Dermis microvascular lymphatic vessel endothelial cell (primary cell): ENCODE measurements around the gene ARAP3. TPM values are rescaled to one million over a fixed set of nuclear protein-coding genes. Genes with fewer than 3 reads are reported as not detected.

Experiments used
- DNase-seq, 2 donors: peaks; one replicate each; pipeline versions ENCODE4 v3.0.0 to v3.0.0-alpha.2; 2010; ENCODE audit warnings: low read depth in 2 of 2
- total RNA-seq: library from RNA; depleted of rRNA; stranded (reverse); fragments of >200 nt; gene quantifications from 2 replicates; pipeline ENCODE4 v1.2.1, GENCODE V29; 2014

Gene ARAP3
- total RNA-seq, 1 donor from 2014 or later = 25.5 TPM

GRCh38 chr5:141672841-141673813 is 8.9 kb downstream of the ARAP3 start:
- DNase-seq = no peak

DNA sequence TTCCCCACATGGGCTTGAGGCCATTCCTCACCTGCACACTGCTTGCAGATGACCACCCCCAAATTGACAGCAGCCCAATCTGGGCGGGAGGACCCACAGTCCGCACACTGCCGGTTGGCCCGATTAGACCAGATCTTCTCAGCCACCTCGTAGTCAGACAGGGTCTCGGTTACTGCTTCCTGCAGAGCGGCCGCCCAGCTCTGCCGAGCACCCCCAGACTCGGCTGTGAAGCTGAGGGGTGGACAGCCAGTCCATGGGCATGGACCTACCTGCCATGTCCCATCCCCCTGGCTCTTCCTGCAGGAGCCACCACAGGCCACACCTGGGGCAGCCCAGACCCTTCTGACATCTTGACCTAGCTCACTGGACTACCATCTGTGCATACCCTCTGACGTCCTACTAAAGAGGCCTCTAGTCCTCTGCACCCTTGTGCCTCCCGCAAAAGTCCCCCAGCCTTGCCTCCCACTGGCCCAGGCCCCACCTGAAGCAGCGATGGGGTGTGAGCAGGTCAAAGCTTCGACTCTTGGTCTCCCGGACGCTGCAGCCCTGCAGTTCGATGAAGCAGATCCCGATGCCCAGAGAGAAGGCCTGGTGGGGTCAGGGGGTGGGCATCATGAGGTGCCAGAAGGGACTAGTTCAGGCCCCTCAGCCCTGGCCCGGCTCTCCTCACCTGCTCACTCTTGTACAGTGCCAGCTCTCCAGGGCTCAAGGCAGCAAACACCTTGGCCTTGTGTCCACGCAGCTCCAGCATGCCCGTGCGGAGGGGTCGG is 9.8 kb downstream of the ARAP3 start:
- DNase-seq = no peak

- no peak for DNase-seq
Observed at GRCh38 chr5:141669520-141669919, 12.5 kb downstream of the ARAP3 start.

DNA sequence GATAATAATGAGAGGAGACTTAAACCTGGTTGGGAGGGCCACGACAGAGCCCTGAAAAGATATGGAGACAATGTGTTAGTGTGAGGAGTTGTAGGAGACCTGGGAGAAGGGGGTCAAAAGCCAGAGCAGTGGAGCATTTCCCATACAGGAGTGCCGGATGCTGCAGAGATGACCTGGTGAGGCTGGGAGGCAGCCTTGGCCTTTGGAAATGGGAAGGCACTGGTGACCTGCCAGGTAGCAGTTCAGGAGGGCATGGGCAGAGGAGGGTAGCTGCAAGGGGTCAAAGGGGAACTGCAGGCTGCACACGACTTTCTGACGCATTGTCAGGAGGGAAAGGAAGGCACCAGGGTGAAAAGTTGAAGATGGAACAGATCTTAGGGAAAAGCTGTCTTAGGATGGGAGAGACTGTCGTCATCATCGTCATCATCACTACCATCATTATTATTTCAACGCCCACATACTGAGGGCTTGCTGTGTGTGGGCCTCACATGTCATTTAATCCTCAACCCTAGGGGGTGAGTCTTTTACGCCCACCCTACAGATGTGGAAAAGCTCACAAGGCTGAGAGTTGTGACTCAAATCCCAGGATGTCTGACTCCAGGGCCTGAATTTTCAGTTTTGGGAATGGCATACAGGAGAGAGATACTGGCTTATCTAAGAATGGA is 13.3 kb downstream of the ARAP3 start:
- DNase-seq = no peak

- no peak for DNase-seq
Observed at GRCh38 chr5:141665995-141666940, 15.8 kb downstream of the ARAP3 start.

DNA sequence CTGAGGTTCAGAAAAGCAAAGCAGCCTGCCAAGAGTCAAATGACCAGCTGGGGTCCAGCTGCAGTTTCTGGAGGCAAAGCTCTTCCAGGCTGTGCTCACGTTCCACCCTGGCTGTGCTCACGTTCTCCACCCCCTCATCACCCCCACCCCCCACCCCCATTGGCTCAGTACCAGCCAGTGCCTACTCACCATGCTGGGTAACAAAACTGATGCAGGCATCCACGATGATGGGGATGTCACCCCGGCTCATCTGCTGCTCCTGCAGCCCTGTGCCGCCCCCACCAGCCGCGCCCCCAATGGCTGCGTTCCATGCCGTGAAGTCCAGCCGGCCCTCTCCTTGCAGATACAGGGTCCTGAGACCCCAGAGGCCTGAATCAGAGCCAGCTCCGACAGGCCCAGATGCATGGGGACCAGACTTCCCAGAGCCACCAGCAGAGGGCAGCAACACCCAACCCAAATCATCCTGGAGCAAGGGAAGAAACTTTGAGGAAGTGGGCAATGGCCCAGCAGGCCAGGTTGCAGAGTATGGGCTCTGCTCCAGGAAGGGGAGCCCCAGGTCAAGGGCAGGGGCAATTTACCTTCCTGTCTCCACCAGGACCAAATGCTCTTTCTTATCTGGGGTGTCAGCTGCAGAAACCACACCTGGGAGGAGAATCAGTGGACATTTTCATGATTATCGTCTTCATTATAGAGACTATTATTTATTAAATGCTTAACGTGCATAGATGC is 17.1 kb downstream of the ARAP3 start:
- peak; percentile 45 to 71 for DNase-seq

DNA sequence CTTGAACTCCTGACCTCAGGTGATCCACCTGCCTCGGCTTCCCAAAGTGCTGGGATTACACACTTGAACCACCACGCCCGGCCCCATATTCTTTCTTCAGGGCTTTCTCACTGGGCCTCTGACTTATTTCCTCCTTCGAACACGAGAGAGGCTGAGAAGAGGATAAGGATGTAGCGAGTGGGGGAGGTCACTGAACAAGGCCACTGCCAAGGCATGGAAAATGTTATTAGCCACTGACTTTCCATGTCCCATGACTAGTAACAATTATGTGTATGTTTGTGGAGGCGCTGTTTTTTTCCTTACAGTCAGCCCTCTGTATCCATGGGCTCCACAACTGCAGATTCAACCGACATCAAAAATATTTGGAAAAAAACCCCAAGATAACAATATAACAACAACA is 18.5 kb downstream of the ARAP3 start:
- DNase-seq = peak in 1 of 2 donors; percentile 55

DNA sequence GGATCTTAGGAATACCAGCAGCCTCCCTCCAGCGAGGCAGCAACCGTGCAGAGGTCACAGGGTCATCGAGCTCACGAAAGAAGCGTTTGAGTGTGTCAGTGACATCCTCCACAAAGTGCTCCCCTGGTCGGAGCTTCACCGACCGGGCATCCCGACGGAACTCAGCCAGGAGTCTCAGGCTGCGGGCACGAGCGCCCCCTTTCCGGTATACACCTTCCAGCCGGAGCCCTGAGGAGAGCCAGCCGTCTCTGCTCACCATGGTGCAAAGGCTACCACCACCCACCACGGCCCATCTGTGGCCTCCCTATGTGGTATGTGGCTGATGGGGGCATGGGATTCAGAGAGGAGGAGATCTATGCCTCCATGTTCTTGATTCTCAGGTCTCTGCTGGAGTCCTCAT is 20.0 kb downstream of the ARAP3 start:
- DNase-seq = no peak

DNA sequence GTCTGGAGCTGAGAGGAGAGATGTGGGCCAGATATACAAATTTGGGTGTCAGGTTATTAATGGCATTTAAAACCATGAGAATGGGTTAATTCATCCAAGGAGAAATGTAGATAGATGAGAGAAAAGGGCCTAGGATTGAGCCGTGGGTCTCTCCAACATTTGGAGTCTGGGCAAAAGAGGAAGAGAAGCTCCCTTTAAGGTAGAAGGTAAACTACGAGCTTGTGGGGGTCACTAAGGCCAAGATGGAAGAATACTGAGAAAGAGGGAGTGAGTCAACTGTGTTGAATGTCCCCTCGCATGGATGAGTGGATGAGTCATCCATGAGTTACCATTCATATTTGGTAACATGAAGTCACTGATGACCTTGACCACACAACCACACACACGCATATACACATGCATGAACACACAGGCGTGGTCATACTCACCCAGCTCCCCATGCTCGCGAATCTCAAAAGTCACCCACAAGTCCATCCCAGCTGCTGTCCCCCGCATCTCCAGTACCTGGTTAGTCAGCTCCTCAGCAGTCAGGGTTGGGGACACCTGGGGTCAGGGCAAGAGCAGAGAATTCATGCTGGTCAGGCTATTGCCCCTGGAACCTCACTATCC is 24.0 kb downstream of the ARAP3 start:
- DNase-seq = peak in 1 of 2 donors; percentile 77

- DNase-seq = no peak
Observed at GRCh38 chr5:141657404-141657803, 24.6 kb downstream of the ARAP3 start.

DNA sequence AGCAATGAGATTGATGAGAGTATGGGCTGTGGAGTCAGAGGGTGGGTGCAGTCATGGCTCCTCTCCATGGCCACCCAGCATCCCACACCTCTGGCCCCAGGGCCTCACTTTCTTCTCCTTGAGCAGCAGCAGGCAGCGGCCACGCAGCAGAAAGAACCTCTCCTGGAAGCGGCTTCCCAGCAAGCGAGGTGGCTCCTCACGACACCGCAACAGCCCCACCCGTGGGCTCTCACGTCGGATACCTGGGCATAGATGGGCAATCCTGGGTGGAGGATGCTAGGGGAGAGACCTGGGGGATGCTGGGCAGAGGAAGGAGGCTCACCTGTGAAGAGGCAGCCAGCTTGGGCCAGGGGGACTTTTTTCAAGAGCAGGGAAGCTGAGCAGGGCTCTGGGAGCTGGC is 25.6 kb downstream of the ARAP3 start:
- DNase-seq = no peak

DNA sequence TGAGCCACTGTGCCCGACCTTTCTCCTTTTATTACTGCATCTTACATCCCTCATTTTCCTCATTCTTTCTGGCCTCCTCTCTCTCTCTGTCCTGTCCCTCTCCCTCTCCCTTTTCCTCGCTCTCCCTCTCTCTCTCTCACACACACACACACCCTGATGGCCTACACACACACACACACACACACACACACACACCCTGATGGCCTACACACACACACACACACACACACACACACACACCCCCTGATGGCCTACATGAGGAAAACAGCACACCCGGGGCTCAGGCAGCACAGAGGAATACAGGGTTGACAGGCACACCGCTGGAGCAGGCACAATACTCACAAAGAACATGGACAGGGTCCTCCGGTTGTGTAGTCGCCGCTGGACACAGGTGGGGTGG is 27.0 kb downstream of the ARAP3 start:
- DNase-seq = no peak

DNA sequence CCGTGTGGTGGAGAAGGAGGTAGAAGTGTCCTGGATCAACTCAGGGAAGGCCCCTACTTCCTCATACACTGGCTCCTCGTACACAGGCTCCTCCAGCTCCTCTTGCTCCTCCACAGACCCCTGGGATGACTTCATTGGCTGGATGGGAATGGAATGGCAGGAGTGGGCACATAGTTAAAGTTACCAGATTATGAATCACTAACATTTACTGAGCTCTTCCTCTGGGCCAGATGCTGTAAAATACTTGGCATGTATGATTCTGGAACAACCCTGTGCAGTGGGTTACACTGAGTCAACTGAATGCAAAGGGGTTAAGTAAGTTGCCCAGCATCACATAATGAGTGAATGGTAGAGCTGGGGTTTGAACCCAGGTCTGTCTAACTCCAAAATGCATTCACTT is 27.7 kb downstream of the ARAP3 start:
- DNase-seq = no peak

DNA sequence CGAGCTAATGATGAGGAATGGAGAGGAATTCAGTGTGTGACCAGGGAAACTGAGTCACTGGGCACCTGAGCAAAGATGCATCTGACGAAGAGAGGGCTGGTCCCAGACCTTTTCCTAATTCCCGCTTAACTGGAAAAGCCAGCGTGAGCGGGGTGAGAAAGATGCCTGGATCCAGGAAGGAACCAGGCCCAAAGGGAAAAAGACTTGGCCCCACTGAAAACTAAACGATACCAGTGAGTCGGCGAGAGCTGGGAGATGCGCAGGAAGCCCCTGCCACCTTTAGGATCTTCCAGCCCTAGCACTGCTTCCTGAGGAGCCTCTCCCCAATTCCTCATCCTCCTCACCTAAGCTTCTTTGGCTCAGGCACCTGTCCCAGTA is 30.3 kb downstream of the ARAP3 start:
- DNase-seq = no peak

DNA sequence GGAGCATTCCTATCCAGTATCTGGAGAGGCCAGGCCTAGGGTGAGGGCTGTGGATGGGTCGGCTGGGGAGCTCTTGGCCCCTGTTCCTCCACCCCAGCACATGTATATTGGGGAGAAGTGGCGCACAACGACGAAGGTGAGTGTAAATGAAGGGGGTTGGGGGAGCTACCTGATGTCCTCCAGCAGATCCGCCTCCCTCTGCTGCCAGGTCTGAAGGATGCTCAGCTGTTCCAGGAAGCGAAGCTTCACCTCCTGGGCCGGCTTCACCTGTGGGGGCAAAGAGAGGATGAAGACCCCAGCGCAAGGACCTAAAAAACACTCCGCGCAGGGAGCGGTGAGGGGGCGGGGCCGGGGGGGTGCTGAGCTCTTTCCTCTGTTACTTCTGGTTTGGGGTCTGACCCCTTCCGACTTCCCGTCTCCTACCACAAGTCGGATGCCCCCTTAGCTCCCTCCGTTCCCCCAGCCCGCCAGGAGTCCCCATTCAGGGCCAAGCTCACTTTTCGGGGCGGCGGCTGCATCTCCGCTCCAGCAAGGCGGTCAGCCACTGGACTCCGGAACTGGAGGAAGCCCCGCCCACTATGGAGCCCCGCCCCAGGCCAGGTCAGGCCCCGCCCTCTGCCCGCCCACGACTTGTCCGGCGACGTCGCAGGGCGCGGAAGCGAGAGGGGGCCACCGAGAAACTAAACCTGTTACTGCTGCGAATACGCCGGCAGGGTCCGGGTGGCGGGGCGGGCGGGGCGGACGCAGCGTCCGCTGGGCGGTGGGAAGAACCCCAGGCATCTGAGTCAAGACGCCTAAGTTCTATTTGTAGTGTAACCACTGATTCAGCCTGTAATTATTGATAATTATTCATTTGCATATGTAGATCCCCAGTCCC is 30.9 kb downstream of the ARAP3 start, which contains the start of gene FCHSD1:
Gene FCHSD1, minus strand, starts transcription at position 568 of the 877 bp plus-strand sequence. Its CDS starts 50 bp downstream, at position 518.
- DNase-seq = peak; percentile 44 to 84

DNA sequence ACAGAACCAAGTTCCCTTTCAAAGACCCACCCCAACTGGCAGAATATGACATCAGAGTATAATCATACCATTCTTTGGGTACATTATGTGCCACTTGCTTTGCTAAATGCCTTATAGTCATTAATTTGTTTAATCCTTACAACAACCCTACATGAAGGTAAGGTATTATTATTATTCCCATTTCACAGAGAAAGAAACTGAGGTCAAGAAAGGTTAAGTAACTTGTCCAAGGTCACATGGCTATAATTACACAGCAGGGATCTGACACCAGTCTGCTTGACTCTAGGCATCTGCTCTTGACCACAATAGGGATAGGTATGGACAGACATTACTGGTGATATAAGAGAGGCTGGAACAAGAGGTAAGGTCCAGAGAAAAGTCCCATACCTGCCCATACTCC is 32.1 kb downstream of the ARAP3 start:
- DNase-seq = no peak

DNA sequence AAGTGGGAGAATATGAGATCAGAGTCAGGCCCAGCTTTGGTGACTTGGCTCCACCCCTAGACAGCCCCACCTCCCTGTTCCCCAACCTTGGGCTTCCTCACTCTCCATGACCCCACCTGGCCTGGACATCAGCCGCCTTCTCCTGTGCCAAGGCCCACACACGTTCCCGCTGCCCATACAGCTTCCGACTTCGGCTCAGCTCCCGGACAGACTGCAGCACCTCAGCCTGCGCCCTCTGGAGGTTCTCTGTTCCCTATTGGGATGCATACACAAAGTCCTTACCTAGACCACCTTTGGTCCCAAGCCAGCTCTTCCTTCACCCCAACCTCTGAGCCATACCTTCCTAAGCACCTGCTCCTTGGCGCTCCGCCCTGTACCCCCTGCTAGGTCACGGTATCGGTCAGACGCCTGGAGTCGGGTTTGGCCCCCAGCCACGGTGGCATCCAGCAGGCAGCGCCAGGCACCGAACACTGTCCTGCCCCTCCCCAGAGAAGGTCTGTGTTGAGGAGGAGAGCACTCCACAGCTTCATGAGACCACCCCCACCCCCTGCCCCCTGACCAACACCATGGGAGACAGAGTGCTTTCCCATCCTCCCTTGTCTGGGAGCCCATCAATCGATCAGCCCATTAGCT is 32.9 kb downstream of the ARAP3 start:
- DNase-seq = no peak

- DNase-seq = no peak
Observed at GRCh38 chr5:141647851-141648250, 34.2 kb downstream of the ARAP3 start.
